Smooth muscle cell (in vitro differentiated cells): ENCODE data around the gene CDH8. TPM values are rescaled to one million over a fixed set of nuclear protein-coding genes. Genes with fewer than 3 reads are reported as not detected.

Source experiments
- DNase-seq: peaks from one replicate; lab custom pipeline; 2025; ENCODE audit not compliant: unreplicated experiment; lab: John Stamatoyannopoulos, UW
- H2AFZ ChIP-seq: fragments of 200-600 bp; sonication (generic); 2 replicates; pipeline ENCODE4 v1.6.0; 2016; ENCODE audit warnings: antibody characterized with exemption, low read depth, mild to moderate bottlenecking
- H3F3A ChIP-seq: fragments of 200-600 bp; sonication (generic); 2 replicates; pipeline ENCODE4 v1.6.0; 2017; ENCODE audit warnings: antibody characterized with exemption, low read depth
- H3K27ac ChIP-seq: fragments of 200-600 bp; sonication (generic); 2 replicates; pipeline ENCODE4 v1.5.1; 2016; ENCODE audit warnings: low read depth, mild to moderate bottlenecking
- H3K27me3 ChIP-seq: fragments of 200-600 bp; sonication (generic); 2 replicates; pipeline ENCODE4 v1.6.1; 2016; ENCODE audit warnings: low read depth, mild to moderate bottlenecking
- H3K36me3 ChIP-seq: fragments of 200-600 bp; sonication (generic); 2 replicates; pipeline ENCODE4 v1.5.1; 2016; ENCODE audit warnings: low read depth
- H3K4me1 ChIP-seq: fragments of 200-600 bp; sonication (generic); 2 replicates; pipeline ENCODE4 v1.5.1; 2016; ENCODE audit warnings: low read depth
- H3K4me2 ChIP-seq: fragments of 200-600 bp; sonication (generic); 2 replicates; pipeline ENCODE4 v1.6.0; 2016; ENCODE audit warnings: mild to moderate bottlenecking
- H3K4me3 ChIP-seq: fragments of 200-600 bp; sonication (generic); 2 replicates; pipeline ENCODE4 v1.5.1; 2016; ENCODE audit warnings: mild to moderate bottlenecking
- H3K79me2 ChIP-seq: fragments of 200-600 bp; sonication (generic); 2 replicates; pipeline ENCODE4 v1.6.0; 2016; ENCODE audit warnings: low read depth, mild to moderate bottlenecking
- H3K9ac ChIP-seq: fragments of 200-600 bp; sonication (generic); 2 replicates; pipeline ENCODE4 v1.6.0; 2016; ENCODE audit warnings: low read depth
- H3K9me3 ChIP-seq: fragments of 200-600 bp; sonication (generic); replicated peaks from 2 replicates; pipeline ENCODE4 v1.5.1; 2016; ENCODE audit warnings: low read depth
- H4K20me1 ChIP-seq: fragments of 200-600 bp; sonication (generic); 2 replicates; pipeline ENCODE4 v1.6.0; 2016; ENCODE audit warnings: low read depth
- WGBS: methylation state at CpG from one replicate; pipeline ENCODE4 v1.1.7; 2016; ENCODE audit warnings: low lambda C conversion rate; 5-methylcytosine and 5-hydroxymethylcytosine counted together
- polyA plus RNA-seq: library from polyadenylated mRNA; unstranded; fragments of >200 nt; fragmentation: Nextera tagmentation; extraction: Ambion mirVana; gene quantifications from 2 replicates; pipeline ENCODE4 v1.2.1, GENCODE V29; 2016
- total RNA-seq: library from RNA; depleted of rRNA; stranded (reverse); fragments of >200 nt; gene quantifications from 2 replicates; pipeline ENCODE4 v1.2.3, GENCODE V29; 2014
- TF ChIP-seq, protein P1 (sequence below): fragments of 200-600 bp; sonication (generic); IDR thresholded peaks from 2 replicates; pipeline ENCODE4 v1.5.1; 2017; ENCODE audit warnings: borderline replicate concordance, mild to moderate bottlenecking, antibody characterized with exemption; ENCODE audit not compliant: insufficient read depth, poor library complexity, severe bottlenecking

The CDH8 gene
- total and polyA plus RNA-seq, 2 experiments from 2014 or later: 1.8 to 5.5 TPM

DNA sequence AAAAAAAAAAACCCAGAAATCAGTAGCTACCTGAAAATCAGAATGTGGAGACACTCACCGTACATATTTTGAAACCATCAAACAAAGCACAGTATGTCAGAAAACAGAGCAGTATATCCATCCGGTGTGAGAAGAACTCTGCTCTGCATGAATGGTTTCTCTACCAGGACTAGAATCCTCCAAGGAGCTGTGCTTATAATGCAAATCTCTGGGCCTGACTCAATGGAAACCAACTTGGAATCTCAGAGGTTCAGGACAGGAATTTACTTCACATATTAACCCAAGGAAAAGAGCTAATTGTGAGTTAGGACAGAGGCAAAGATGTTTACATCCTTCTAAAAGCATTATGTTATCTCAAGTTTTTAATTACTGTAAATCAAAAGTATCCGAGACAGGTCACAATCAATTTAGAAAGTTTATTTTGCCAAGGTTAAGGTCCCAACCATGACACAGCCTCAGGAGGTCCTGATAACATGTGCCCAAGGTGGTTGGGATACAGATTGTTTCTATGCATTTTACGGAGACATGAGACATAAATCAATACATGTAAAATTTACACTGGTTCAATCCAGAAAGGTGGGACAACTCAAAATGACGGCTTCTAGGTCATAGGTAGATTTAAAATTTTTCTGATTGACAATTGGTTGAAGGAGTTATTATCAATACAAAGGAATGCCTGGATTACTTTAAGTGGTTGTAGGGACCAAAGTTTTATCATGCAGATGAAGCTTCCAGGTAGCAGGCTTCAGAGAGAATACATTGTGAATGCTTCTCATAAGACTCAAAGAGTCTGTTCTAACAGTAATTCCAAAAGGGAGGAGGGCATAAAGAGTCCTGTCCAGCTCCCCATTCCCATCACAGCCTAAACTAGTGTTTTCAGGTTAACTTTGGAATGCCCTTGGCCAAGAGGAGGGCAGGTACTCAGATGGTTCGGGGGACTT, 164.1 kb downstream of the CDH8 start:
- H3K27ac ChIP-seq: no peak overlapping the region
- 79% methylated on average over 6 of the region's 6 CpGs for WGBS
- no peaks in the 10 kb centered on the region for H3K9me3 ChIP-seq
- no peaks in the 10 kb centered on the region for H3K36me3 ChIP-seq
- H3F3A ChIP-seq: no peaks in the 10 kb centered on the region
- H3K27me3 ChIP-seq: no peaks in the 10 kb centered on the region
- no peaks in the 10 kb centered on the region for H4K20me1 ChIP-seq
- no peak overlapping the region for H3K4me2 ChIP-seq
- TF ChIP-seq, protein P1, sequence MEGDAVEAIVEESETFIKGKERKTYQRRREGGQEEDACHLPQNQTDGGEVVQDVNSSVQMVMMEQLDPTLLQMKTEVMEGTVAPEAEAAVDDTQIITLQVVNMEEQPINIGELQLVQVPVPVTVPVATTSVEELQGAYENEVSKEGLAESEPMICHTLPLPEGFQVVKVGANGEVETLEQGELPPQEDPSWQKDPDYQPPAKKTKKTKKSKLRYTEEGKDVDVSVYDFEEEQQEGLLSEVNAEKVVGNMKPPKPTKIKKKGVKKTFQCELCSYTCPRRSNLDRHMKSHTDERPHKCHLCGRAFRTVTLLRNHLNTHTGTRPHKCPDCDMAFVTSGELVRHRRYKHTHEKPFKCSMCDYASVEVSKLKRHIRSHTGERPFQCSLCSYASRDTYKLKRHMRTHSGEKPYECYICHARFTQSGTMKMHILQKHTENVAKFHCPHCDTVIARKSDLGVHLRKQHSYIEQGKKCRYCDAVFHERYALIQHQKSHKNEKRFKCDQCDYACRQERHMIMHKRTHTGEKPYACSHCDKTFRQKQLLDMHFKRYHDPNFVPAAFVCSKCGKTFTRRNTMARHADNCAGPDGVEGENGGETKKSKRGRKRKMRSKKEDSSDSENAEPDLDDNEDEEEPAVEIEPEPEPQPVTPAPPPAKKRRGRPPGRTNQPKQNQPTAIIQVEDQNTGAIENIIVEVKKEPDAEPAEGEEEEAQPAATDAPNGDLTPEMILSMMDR: no peak
- H3K4me1 ChIP-seq: peaks cover 13% of the 10 kb centered on the region
- no peak overlapping the region for H3K4me3 ChIP-seq
- DNase-seq: no peak
- no peaks in the 10 kb centered on the region for H3K79me2 ChIP-seq
- no peak overlapping the region for H3K9ac ChIP-seq
- no peak overlapping the region for H2AFZ ChIP-seq

DNA sequence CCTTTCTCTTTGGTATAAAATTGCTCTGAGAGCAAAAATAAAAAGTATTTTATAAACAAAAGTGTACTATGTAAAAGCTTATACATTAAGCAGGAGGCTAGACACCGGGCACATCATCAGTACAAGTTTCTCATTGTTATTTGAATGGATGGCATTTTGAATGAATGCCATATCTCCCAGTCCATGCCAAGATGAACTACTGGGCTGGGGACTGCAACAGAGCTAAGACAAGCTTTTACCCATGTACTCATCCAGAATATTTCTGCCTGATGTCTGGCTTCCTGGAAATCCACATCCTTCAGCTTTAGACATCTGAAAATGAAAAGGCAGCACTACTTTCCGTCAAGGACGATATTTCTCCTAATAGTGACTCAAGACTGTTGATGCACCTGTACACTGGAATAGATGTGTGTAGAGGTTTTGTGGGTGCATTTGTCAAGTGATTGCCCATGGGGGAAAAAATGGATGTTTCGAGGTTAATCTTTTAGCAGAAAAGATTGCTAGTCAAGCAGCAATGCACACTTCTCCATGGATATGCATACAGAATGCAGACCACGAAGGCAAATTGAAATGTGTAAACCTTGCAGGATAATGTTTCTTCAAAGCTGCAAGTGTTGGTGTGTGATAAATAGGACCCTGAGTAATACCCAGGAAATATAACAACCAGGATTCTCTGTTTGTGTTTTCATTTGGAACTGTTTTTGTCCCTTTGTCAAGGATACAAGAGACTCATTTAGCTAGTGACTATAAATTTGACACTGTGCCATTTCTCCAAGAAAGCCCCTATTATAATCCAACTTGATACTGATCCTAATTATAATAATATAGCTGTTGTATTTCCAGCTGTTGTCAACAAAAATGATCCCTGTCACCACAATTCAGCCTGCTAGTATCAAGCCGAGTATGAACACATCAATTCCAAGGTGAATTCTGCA, 173.8 kb downstream of the CDH8 start:
- no peak overlapping the region for H3K4me2 ChIP-seq
- no peak overlapping the region for H3K9ac ChIP-seq
- no peak overlapping the region for H3K27ac ChIP-seq
- H3K79me2 ChIP-seq: no peaks in the 10 kb centered on the region
- no peak for DNase-seq
- TF ChIP-seq, protein P1: no peak
- no peaks in the 10 kb centered on the region for H3K9me3 ChIP-seq
- no peak overlapping the region for H3K4me3 ChIP-seq
- no peaks in the 10 kb centered on the region for H3K36me3 ChIP-seq
- H2AFZ ChIP-seq: no peak overlapping the region
- H4K20me1 ChIP-seq: no peaks in the 10 kb centered on the region
- WGBS: 92% methylated on average over 6 of the region's 6 CpGs
- H3K27me3 ChIP-seq: no peaks in the 10 kb centered on the region
- peaks cover 10% of the 10 kb centered on the region for H3K4me1 ChIP-seq
- H3F3A ChIP-seq: no peaks in the 10 kb centered on the region

DNA sequence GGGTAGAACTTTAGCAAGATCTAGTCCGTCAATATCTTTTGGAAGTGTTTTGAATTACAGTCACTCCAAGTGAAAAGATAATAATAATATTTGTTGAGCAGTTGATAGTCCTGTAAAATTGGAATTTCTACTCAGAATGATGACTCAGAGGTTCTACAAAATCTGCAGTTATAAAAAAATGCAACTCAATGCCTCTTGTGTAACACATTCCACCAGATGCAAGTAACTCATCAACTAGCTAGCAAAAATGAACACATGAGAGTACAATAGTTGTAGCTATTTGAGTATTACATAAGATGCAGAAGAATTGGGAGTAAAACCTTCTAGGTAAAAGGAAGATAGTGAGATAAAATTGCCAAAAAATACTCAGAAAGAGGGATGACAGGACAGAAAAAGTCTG, 177.2 kb downstream of the CDH8 start:
- no peaks in the 10 kb centered on the region for H3K9me3 ChIP-seq
- TF ChIP-seq, protein P1: no peak
- no peak overlapping the region for H3K9ac ChIP-seq
- H3K4me1 ChIP-seq: no peaks in the 10 kb centered on the region
- no peaks in the 10 kb centered on the region for H4K20me1 ChIP-seq
- H3K4me3 ChIP-seq: no peak overlapping the region
- no peaks in the 10 kb centered on the region for H3K27me3 ChIP-seq
- no peak for DNase-seq
- H2AFZ ChIP-seq: no peak overlapping the region
- no peak overlapping the region for H3K27ac ChIP-seq
- no peaks in the 10 kb centered on the region for H3K79me2 ChIP-seq
- H3F3A ChIP-seq: no peaks in the 10 kb centered on the region
- no peaks in the 10 kb centered on the region for H3K36me3 ChIP-seq
- H3K4me2 ChIP-seq: no peak overlapping the region
- 76% methylated on average over 1 of the region's 1 CpG for WGBS
